Measurements from ENCODE around the gene RREB1.

DNA sequence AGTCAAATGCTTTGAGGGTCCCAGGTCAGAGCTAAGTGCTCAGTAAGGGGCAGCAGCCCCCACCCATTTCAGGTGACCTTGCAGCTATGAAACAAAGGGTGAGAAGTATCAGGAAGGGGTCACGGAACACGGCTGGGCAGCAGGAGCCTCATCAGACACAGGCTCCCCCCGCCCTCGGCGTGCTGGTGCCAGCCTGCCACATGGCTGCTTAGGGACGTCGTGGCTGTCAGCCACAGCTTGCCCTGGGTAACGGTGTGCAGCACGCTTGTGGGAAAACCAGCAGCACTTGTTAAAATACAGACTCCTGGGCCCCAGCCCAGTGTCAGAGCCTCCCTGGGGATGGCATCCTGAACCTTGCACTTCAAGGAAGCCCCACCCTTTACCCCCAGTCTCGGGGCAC, 165.9 kb downstream of the RREB1 start:
- TF ChIP-seq, protein P1, sequence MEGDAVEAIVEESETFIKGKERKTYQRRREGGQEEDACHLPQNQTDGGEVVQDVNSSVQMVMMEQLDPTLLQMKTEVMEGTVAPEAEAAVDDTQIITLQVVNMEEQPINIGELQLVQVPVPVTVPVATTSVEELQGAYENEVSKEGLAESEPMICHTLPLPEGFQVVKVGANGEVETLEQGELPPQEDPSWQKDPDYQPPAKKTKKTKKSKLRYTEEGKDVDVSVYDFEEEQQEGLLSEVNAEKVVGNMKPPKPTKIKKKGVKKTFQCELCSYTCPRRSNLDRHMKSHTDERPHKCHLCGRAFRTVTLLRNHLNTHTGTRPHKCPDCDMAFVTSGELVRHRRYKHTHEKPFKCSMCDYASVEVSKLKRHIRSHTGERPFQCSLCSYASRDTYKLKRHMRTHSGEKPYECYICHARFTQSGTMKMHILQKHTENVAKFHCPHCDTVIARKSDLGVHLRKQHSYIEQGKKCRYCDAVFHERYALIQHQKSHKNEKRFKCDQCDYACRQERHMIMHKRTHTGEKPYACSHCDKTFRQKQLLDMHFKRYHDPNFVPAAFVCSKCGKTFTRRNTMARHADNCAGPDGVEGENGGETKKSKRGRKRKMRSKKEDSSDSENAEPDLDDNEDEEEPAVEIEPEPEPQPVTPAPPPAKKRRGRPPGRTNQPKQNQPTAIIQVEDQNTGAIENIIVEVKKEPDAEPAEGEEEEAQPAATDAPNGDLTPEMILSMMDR (IDR thresholded peaks at IDR 0.05) = no peak
- no peak for TF ChIP-seq POLR2A (IDR thresholded peaks at IDR 0.05)

Measured in testis (tissue), 2 donors.